Mammary epithelial cell (primary cell): ENCODE data around the gene NOS3.

Experiments
- EZH2 ChIP-seq: IDR thresholded peaks from 2 replicates; pipeline ENCODE4 v1.6.1; 2012; ENCODE audit warnings: low read length, inconsistent platforms, borderline replicate concordance
- TF ChIP-seq, protein P1 (sequence below), 2 donors: IDR thresholded peaks in 1 of 2; conservative IDR thresholded peaks in 1 of 2; 2 replicates each; pipeline ENCODE4 v1.5.1; 2011 to 2012; ENCODE audit warnings: inconsistent platforms in 2 of 2, low read length in 2 of 2, mild to moderate bottlenecking in 2 of 2, control low read depth in 1 of 2, low read depth in 1 of 2; ENCODE audit not compliant: insufficient read depth in 1 of 2; ENCODE audit errors: extremely low read depth in 1 of 2

DNA sequence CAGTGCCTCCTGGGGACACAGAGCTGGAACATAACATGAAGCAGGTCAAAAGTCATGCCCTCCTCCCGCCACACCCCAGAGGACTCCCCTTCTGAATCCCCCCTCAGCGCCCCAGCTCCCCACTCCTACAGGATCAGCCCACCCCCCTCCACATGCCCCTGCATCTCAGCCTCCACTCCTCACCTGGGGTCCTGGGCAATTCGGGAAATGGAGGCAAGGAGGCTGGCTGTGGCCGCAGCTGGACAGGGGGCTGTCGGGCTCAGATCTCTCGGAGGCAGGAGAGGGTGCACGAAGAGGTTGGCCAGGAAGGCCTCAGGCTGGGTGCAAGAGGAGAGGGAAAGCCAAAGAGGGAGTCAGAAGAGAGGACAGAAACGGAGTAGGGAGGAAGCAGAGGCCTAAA lies 25.7 kb downstream of the NOS3 start:
- TF ChIP-seq EZH2, result no peak
- TF ChIP-seq, protein P1, sequence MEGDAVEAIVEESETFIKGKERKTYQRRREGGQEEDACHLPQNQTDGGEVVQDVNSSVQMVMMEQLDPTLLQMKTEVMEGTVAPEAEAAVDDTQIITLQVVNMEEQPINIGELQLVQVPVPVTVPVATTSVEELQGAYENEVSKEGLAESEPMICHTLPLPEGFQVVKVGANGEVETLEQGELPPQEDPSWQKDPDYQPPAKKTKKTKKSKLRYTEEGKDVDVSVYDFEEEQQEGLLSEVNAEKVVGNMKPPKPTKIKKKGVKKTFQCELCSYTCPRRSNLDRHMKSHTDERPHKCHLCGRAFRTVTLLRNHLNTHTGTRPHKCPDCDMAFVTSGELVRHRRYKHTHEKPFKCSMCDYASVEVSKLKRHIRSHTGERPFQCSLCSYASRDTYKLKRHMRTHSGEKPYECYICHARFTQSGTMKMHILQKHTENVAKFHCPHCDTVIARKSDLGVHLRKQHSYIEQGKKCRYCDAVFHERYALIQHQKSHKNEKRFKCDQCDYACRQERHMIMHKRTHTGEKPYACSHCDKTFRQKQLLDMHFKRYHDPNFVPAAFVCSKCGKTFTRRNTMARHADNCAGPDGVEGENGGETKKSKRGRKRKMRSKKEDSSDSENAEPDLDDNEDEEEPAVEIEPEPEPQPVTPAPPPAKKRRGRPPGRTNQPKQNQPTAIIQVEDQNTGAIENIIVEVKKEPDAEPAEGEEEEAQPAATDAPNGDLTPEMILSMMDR (conservative IDR thresholded peaks at IDR 0.05 in 1 of 2, IDR thresholded peaks at IDR 0.05 in 1 of 2; ENCODE audit: extremely low read depth in 1 of 2, insufficient read depth in 1 of 2, low read depth in 1 of 2, low read length in 2 of 2), result no peak
